ENCODE measurements around the gene TBCK.
"Not testable (repeated sequence)": the region's sequence is repeated elsewhere in the genome, so short reads cannot be mapped to it uniquely, and the experiment has no call there.

The TBCK gene

DNA sequence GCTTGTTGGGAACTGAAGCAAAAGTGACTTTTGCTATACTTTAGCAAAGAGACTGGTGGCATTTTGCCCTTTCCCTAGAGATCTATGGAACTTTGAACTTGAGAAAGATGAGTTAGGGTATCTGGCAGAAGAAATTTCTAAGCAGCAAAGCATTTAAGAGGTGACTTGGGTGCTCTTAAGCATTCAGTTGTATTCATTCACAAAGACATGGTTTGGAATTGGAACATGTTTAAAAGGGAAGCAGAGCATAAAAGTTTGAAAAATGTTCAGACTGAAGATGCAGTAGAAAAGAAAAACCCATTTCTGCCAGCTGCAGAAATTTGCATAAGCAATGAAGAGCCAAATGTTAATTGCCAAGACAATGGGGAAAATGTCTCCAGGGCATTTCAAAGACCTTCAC, 21.9 kb upstream of the TBCK start:
- ATAC-seq (replicated peaks) (no peak), DNase-seq (no peak)
- peaks cover 16 to 21% of the 10 kb centered on the region in 2 donors for H3K9me3 Mint-ChIP-seq
- no peaks in the 10 kb centered on the region for H3K27me3 Mint-ChIP-seq
- H3K27ac Mint-ChIP-seq: no peak overlapping the region
- H3K4me3 Mint-ChIP-seq: no peak overlapping the region
- peaks cover 72 to 78% of the 10 kb centered on the region in 2 donors for H3K36me3 Mint-ChIP-seq
- peaks cover 15 to 38% of the 10 kb centered on the region in 2 donors for H3K4me1 Mint-ChIP-seq

DNA sequence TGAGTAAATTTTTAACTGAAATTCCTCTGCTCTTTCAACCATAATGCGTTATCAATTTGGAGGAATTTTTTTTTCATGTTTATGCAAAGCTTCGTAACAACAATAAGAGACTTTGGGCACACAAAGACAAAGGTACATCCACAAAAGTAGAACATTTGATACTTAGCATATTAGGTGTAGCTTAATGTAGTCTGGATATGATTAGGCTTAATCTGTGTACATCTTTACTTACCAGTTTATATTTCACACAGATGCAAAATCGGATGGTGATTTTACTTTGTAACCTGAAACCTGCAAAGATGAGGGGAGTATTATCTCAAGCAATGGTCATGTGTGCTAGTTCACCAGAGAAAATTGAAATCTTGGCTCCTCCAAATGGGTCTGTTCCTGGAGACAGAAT, 20.6 kb upstream of the TBCK start:
- ATAC-seq (replicated peaks) (no peak), DNase-seq (no peak)
- H3K36me3 Mint-ChIP-seq: peaks cover 64 to 73% of the 10 kb centered on the region in 2 donors
- no peaks in the 10 kb centered on the region for H3K27me3 Mint-ChIP-seq
- H3K4me3 Mint-ChIP-seq: no peak overlapping the region
- peaks cover 16 to 21% of the 10 kb centered on the region in 2 donors for H3K9me3 Mint-ChIP-seq
- H3K27ac Mint-ChIP-seq: no peak overlapping the region
- H3K4me1 Mint-ChIP-seq: peaks cover 10 to 25% of the 10 kb centered on the region in 2 donors

DNA sequence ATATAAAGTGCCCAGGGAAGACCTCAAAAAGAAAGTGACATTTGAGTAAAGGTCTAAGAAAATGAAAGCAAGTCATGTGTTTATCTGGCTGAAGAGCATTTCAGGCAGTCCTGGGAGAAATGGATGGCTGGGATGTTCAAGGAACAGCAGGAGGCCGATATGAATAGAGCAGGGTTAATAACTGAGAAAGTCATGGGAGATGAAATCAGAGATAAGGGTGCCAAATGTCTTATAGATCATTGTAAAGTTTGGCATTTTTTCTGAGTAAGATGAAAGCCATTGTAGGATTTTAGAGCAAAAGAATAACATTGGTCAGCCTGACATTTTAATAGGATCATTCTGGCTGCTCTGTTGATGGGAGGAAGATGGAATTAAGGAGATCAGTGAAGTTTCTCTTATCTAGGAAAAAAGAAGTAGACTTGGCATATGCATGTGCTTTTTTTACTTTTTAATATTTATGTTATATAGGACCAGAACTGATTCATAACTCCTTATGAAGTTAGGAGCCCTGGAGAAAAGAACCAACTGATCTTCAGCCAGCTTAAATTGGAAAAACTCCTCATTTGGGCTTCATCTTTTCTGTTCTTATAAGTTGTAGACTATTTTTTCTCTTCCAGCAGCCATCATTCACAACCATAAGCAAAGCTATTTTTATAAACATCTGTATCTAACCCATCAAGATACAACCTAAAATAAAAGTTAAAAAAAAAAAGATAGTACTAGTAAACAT, 18.9 kb upstream of the TBCK start:
- Mint-ChIP-seq H3K27me3 (no peaks in the 10 kb centered on the region), H3K4me3 (no peak overlapping the region), H3K27ac (peak overlapping the region; percentile 6), H3K4me1 (peaks cover 5 to 8% of the 10 kb centered on the region in 2 donors), H3K9me3 (peaks cover 12 to 17% of the 10 kb centered on the region in 2 donors), H3K36me3 (peaks cover 52 to 65% of the 10 kb centered on the region in 2 donors)
- DNase-seq (no peak), ATAC-seq (replicated peaks) (no peak)

DNA sequence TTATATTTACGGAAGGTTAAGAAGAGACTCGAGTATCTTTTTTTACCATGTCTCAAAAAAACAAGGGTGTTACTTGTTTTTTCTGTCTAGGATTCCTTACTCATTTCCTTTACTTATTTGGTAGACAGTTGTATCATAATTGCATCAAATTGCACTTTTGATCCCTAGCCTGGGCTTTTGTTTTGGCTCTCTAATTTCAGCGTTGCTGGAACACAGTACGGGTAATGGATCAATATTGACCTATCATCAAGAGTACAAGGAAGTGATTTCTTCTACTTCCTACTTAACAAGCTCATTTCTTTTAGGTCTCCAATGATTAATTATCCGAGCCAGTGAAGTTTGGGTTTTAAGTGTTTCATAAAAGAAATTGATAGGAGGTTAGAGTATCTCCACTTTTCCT, 17.2 kb upstream of the TBCK start:
- H3K36me3 Mint-ChIP-seq: peaks cover 42 to 55% of the 10 kb centered on the region in 2 donors

DNA sequence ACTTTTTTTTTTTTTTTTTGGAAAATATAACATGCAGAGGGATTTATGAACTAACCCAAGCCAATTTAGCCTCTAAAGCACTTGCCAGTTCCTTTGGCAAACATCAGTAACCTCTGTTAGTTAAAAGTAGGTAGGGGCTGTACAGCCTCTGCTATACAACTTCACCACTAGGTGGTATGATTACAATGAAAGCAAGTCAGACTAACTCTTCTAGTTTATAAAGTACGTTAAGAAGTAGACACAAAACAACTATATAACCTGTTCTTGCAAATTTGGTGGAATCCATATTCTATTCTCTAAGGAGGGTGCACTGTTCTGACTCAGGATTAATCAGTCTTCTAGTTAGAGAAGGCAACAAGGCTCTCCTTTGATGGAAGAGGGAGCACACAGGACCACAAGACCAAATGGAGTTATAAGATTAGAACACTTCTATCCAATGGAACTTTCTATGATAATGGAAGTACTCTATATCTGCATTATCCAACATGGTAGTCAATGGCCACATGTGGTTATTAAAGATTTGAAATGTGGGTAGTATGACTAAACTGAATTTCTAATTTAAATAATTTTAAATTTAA, 13.1 kb upstream of the TBCK start:
- Mint-ChIP-seq H3K9me3 (no peaks in the 10 kb centered on the region), H3K27ac (peak overlapping the region; percentile 9), H3K4me3 (no peak overlapping the region), H3K27me3 (no peaks in the 10 kb centered on the region), H3K4me1 (peaks cover 0 to 11% of the 10 kb centered on the region in 2 donors), H3K36me3 (peaks cover 24 to 43% of the 10 kb centered on the region in 2 donors)
- ATAC-seq (replicated peaks) (peak; percentile 63 to 73), DNase-seq (no peak)

More for the DNA sequence above, 17.2 kb upstream of the TBCK start:
- DNase-seq: no peak
- no peak overlapping the region for H3K4me3 Mint-ChIP-seq
- peaks cover 7 to 10% of the 10 kb centered on the region in 2 donors for H3K9me3 Mint-ChIP-seq
- H3K4me1 Mint-ChIP-seq: peaks cover 0 to under 1% of the 10 kb centered on the region in 2 donors
- ATAC-seq (replicated peaks): no peak
- H3K27ac Mint-ChIP-seq: no peak overlapping the region
- no peaks in the 10 kb centered on the region for H3K27me3 Mint-ChIP-seq

DNA sequence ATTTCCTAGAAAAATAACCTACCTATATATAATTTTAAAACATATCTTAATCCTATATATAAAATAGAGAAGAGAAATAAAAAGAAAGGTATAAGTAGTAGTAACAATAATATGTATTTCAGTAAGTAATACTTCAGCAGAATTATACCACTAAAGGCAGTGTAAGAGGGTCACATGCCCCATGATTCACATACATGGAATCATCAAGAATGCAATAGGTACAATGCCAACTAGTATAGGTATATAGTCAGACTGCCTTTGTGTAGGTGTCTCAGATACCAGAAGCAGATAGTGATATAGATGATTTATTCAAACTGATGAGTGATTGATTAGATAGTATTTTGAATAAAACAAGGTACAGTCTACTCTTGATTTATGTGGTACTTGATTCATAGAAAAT, 9.8 kb upstream of the TBCK start:
- ATAC-seq (replicated peaks) (no peak), DNase-seq (no peak)
- Mint-ChIP-seq H3K27me3 (no peaks in the 10 kb centered on the region), H3K27ac (no peak overlapping the region), H3K4me3 (no peak overlapping the region), H3K4me1 (peaks cover 2 to 11% of the 10 kb centered on the region in 2 donors), H3K36me3 (peaks cover 18 to 31% of the 10 kb centered on the region in 2 donors), H3K9me3 (no peaks in the 10 kb centered on the region)

DNA sequence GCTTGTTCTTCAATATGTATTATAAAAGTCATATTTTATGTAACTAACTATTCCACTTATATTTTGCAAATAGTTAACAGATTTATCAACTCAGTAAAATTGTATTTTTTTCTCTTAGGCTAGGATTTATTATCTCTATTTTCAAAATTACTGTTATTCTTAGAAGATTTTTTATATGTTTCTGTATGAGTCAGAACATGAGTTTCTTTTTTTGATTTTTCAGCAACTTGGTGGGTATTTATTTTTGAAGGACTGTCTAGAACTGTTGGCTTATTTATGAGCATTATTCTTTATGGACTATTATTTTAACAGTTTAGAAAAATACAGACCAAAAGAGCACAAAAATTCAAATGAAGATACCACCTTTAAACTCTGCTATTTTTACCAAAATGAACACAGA, 7.1 kb upstream of the TBCK start:
- ATAC-seq (replicated peaks) (no peak), DNase-seq (no peak)
- Mint-ChIP-seq H3K27me3 (no peaks in the 10 kb centered on the region), H3K4me1 (peaks cover 5 to 20% of the 10 kb centered on the region in 2 donors), H3K27ac (no peak overlapping the region), H3K9me3 (no peaks in the 10 kb centered on the region), H3K4me3 (no peak overlapping the region), H3K36me3 (peaks cover 15 to 32% of the 10 kb centered on the region in 2 donors)

DNA sequence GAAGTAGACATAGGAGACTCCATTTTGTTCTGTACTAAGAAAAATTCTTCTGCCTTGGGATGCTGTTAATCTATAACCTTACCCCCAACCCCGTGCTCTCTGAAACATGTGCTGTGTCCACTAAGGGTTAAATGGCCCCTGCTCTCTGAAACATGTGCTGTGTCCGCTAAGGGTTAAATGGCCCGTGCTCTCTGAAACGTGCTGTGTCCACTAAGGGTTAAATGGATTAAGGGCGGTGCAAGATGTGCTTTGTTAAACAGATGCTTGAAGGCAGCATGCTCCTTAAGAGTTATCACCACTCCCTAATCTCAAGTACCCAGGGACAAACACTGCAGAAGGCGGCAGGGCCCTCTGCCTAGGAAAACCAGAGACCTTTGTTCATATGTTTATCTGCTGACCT, 5.8 kb upstream of the TBCK start:
- not testable (repeated sequence) for H3K4me1 Mint-ChIP-seq; ATAC-seq (replicated peaks); H3K9me3 Mint-ChIP-seq; H3K27ac Mint-ChIP-seq; H3K4me3 Mint-ChIP-seq; H3K27me3 Mint-ChIP-seq; DNase-seq
- H3K36me3 Mint-ChIP-seq: peaks cover 7 to 22% of the 10 kb centered on the region in 2 donors

DNA sequence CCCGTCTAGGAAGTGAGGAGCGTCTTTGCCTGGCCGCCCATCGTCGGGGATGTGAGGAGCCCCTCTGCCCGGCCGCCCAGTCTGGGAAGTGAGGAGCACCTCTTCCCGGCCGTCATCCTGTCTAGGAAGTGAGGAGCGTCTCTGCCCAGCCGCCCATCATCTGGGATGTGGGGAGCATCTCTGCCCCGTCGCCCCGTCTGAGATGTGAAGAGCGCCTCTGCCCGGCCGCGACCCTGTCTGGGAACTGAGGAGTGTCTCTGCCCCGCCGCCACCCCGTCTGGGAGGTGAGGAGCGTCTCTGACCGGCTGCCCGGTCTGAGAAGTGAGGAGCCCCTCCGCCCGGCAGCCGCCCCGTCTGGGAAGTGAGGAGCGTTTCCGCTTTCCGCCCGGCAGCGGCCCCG, 5.2 kb upstream of the TBCK start:
- not testable (repeated sequence) for ATAC-seq (replicated peaks); H3K27ac Mint-ChIP-seq; H3K9me3 Mint-ChIP-seq; H3K4me1 Mint-ChIP-seq; H3K27me3 Mint-ChIP-seq; H3K4me3 Mint-ChIP-seq; DNase-seq
- peaks cover 7 to 20% of the 10 kb centered on the region in 2 donors for H3K36me3 Mint-ChIP-seq

DNA sequence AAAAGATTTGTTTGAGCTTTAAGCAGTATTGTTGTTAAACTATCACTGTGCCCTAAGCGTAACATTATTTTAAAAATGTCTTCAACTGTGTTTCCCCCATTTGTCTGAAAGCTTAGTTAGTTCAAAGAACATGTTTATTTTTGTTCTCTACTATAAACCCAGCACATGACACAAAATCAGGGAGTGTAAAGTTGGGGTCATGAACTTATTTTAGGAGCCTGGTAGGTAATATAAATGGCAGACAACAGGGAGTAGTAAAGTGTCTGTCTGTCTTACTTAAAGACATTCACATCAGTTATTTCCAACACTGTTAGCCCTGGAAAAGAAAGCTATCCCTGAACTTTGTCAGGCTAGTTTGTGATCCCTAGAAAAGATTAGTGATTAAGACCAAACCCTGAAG, 4.2 kb upstream of the TBCK start:
- peaks cover 7 to 20% of the 10 kb centered on the region in 2 donors for H3K36me3 Mint-ChIP-seq
- H3K9me3 Mint-ChIP-seq: no peaks in the 10 kb centered on the region
- no peak overlapping the region for H3K27ac Mint-ChIP-seq
- H3K4me1 Mint-ChIP-seq: peaks cover 7 to 10% of the 10 kb centered on the region in 2 donors
- H3K4me3 Mint-ChIP-seq: no peak overlapping the region
- ATAC-seq (replicated peaks): no peak
- DNase-seq: no peak
- no peaks in the 10 kb centered on the region for H3K27me3 Mint-ChIP-seq

DNA sequence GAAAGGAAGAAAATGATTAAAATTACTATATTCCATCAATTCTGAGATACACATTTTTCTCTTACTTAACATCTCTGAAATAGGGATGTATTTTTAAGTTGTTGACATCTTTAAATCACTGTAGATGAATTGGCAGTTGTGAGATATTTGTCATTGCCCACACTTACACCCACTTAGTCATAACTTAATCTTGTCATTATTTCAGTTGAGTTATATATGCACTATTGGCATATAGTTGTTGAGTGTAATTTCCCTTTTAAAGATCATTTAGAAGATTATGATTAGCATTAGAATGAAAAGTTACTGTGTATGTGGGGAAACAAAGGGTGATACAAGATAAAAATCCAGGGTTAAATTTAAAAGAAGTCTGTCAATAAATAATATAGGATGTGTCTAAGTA, 2.5 kb upstream of the TBCK start:
- Mint-ChIP-seq H3K9me3 (no peaks in the 10 kb centered on the region), H3K27ac (peak overlapping the region; percentile 14), H3K4me1 (peaks cover 13 to 15% of the 10 kb centered on the region in 2 donors), H3K36me3 (peaks cover 7 to 20% of the 10 kb centered on the region in 2 donors), H3K4me3 (no peak overlapping the region), H3K27me3 (no peaks in the 10 kb centered on the region)
- no peak for DNase-seq
- no peak for ATAC-seq (replicated peaks)

DNA sequence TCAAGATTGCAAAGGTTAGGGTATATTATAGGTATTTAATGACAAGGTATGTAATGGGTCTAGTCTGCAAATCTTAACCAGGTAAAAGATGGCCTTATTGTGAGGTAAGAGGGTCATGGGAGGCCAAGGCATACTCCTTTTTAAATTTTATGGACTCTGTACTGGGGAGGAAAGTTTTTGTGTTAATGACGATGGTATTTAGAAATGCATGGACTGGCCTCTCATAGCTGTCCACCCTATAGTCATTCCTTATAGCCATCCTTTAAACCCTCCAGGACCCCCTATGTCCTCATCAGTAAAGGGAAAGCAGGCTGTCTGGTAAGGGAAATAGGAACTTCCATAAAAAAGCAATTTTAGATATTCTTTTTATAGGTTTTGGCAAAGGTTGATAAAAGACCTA, 1.8 kb upstream of the TBCK start:
- peaks cover 16 to 21% of the 10 kb centered on the region in 2 donors for H3K4me1 Mint-ChIP-seq

DNA sequence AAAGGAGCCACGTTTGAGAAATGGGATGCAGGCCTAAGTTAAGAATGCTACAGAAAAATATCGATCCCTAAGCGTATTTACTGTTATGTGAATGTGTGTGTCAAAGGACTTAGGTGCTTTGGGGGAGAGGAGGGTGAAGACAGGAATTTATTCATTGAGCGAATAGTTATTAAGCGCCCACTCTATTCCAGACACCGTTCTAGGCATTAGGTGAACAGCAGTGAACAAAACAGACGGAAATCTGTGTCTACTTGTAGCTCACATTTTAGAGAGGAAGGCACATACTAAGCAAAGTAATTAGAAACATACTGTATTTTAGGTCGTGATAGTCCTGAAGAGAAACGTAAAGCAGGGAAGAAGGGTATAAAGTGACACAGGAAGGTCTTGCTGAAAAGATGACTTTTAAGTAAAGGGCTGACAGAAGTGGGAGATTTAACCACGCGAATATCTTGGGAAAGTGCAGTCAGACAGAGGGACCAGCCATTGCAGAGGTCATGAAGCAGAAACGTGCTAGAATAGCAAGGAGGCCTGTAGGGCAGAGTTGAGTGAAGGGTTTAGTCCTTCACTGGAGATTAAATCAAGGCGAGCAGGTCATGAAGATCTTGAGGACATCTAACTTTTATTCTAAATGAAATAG, 882 bp upstream of the TBCK start:
- Mint-ChIP-seq H3K36me3 (peaks cover 10 to 21% of the 10 kb centered on the region in 2 donors), H3K27me3 (no peaks in the 10 kb centered on the region), H3K27ac (no peak overlapping the region), H3K9me3 (no peaks in the 10 kb centered on the region), H3K4me1 (peaks cover 14 to 21% of the 10 kb centered on the region in 2 donors), H3K4me3 (no peak overlapping the region)
- ATAC-seq (replicated peaks) (no peak), DNase-seq (no peak)

More for the DNA sequence above, 1.8 kb upstream of the TBCK start:
- no peaks in the 10 kb centered on the region for H3K27me3 Mint-ChIP-seq
- ATAC-seq (replicated peaks): no peak
- DNase-seq: no peak
- peaks cover 7 to 24% of the 10 kb centered on the region in 2 donors for H3K36me3 Mint-ChIP-seq
- no peaks in the 10 kb centered on the region for H3K9me3 Mint-ChIP-seq
- H3K4me3 Mint-ChIP-seq: no peak overlapping the region
- H3K27ac Mint-ChIP-seq: no peak overlapping the region

DNA sequence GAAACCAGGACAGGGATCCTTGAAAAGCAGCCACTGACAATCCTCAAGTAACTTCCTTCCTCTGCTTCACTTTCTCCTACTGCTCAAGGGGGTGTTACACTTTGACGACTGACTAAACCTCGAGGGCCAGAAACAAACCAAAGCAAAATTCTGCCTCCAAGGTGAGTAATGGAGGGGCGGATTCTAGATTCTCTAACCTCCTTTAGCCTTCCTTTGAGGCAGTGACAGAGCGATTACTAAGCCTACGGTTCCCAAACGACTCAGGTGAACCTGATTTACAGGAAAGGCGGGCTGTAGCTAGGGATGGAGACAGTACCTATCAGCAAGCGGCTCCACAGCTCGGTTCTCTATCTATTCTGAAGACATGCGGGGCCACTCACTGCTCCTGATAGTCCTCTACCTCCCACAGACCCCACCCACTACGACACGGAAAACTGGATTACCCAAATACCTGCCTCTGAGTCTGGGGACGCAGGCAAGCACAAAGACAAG, 487 bp downstream of the TBCK start:
- H3K4me3 Mint-ChIP-seq: no peak overlapping the region
- H3K27me3 Mint-ChIP-seq: no peaks in the 10 kb centered on the region
- DNase-seq (no peak), ATAC-seq (replicated peaks) (peak; percentile 20 to 22)
- H3K27ac Mint-ChIP-seq: no peak overlapping the region
- peaks cover 14 to 21% of the 10 kb centered on the region in 2 donors for H3K4me1 Mint-ChIP-seq
- H3K36me3 Mint-ChIP-seq: peaks cover 3 to 12% of the 10 kb centered on the region in 2 donors
- H3K9me3 Mint-ChIP-seq: no peaks in the 10 kb centered on the region
